ENCODE data around the gene PRKN. TPM values are rescaled to one million over a fixed set of nuclear protein-coding genes. Genes with fewer than 3 reads are reported as not detected.

Gene PRKN
- total and polyA plus RNA-seq, 2 donors (not counting 3 experiments of a cell fraction or from before 2014, with no cell fraction given): 0.06 TPM; not detected in 1

DNA sequence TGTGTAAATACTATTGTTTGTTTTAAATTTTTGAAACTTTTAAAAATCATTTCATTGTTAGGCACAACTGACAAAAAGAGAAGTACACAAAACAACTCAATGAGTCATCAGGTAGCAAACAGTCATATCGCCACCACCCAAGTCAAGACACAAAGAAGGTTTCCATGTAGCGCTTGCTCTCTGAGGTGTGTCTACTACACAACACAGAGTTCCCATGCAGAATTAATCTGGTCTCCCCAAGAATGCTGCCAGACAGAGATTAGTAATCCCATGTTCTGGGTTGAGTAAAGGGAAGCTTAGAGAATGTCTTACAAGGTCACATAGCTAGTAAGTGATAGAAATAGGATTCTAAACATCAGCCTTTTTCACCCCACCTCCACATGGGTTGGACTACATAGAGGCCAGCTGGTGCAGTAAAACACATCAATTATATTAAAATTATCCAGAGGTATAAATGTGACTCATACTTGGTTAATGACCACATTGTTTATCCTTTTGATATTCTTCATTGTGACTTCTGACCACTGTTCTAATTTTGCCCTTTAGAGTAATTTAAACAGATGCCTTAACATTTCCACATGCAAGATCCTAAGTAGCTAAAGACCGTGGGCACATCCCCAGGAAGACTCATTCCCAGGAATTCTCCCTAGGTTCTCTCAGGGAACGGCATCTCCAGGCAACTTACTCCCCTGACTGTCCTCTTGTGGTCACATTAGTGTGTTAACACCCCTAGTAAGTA, 413.5 kb downstream of the PRKN start:
- no peak overlapping the region for H3K4me3 ChIP-seq (replicated peaks in 1 of 3; ENCODE audit: insufficient read depth in 1 of 3, low read depth in 1 of 3, low read length in 3 of 3)
- H2AFZ ChIP-seq (ENCODE audit: low read depth, low read length): no peak overlapping the region
- no peaks in the 10 kb centered on the region for H4K20me1 ChIP-seq (replicated peaks; ENCODE audit: control insufficient read depth, extremely low read depth, insufficient read depth, low read length)
- FAIRE-seq (no peak), DNase-seq (ENCODE audit: low read depth, low spot score) (no peak)
- H3K4me1 ChIP-seq (ENCODE audit: control insufficient read depth, extremely low read depth, insufficient read depth, low read length): no peaks in the 10 kb centered on the region
- BruUV-seq (replicated peaks): no TSS peak
- CTCF ChIA-PET: no interaction called here
- dilution Hi-C loops (cut with MboI; ENCODE audit: extremely low pct_ligation_motif_present, low sequenced_read_pairs) (no loop called here), intact Hi-C loops (cut with micrococcal nuclease) (no loop called here)
- no peaks in the 10 kb centered on the region for H3K9me3 ChIP-seq (replicated peaks; ENCODE audit: control insufficient read depth, insufficient read depth, low read length)
- POLR2A ChIA-PET: no interaction called here
- no peaks in the 10 kb centered on the region for H3K9me1 ChIP-seq (replicated peaks; ENCODE audit: control insufficient read depth, extremely low read depth, insufficient read depth, low read length)
- no peak overlapping the region for H3K4me2 ChIP-seq (ENCODE audit: insufficient read depth, low read length)
- H3K27me3 ChIP-seq (ENCODE audit: control insufficient read depth in 2 of 2, insufficient read depth in 2 of 2, low read length in 2 of 2): no peaks in the 10 kb centered on the region
- H3K79me2 ChIP-seq (ENCODE audit: control insufficient read depth, insufficient read depth, low read length): no peaks in the 10 kb centered on the region
- H3K36me3 ChIP-seq (ENCODE audit: control insufficient read depth in 2 of 2, extremely low read depth in 1 of 2, insufficient read depth in 2 of 2, low read length in 2 of 2): no peaks in the 10 kb centered on the region
- no peak overlapping the region for H3K27ac ChIP-seq (ENCODE audit: insufficient read depth, low read depth, low read length)
- TF ChIP-seq GATA2 (IDR thresholded peaks at IDR 0.05; ENCODE audit: insufficient read depth, insufficient read length, low read depth, low read length) (no peak), FOS (IDR thresholded peaks at IDR 0.05; ENCODE audit: borderline replicate concordance, insufficient read depth, low read length) (no peak), MYC (IDR thresholded peaks at IDR 0.05; ENCODE audit: low read depth, low read length) (no peak), POLR2A (IDR thresholded peaks at IDR 0.05; ENCODE audit: low read depth, low read length) (no peak), POLR2AphosphoS5 (IDR thresholded peaks at IDR 0.05; ENCODE audit: insufficient read depth, low read depth, low read length) (no peak), EZH2 (IDR thresholded peaks at IDR 0.05; ENCODE audit: borderline replicate concordance, low read depth, low read length, severe bottlenecking) (no peak), JUN (IDR thresholded peaks at IDR 0.05; ENCODE audit: borderline replicate concordance, insufficient read depth, insufficient read length, low read depth) (no peak)
- TF ChIP-seq, protein P1, sequence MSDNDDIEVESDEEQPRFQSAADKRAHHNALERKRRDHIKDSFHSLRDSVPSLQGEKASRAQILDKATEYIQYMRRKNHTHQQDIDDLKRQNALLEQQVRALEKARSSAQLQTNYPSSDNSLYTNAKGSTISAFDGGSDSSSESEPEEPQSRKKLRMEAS (IDR thresholded peaks at IDR 0.05; ENCODE audit: insufficient read depth, insufficient read length): no peak
- TF ChIP-seq, protein P2, sequence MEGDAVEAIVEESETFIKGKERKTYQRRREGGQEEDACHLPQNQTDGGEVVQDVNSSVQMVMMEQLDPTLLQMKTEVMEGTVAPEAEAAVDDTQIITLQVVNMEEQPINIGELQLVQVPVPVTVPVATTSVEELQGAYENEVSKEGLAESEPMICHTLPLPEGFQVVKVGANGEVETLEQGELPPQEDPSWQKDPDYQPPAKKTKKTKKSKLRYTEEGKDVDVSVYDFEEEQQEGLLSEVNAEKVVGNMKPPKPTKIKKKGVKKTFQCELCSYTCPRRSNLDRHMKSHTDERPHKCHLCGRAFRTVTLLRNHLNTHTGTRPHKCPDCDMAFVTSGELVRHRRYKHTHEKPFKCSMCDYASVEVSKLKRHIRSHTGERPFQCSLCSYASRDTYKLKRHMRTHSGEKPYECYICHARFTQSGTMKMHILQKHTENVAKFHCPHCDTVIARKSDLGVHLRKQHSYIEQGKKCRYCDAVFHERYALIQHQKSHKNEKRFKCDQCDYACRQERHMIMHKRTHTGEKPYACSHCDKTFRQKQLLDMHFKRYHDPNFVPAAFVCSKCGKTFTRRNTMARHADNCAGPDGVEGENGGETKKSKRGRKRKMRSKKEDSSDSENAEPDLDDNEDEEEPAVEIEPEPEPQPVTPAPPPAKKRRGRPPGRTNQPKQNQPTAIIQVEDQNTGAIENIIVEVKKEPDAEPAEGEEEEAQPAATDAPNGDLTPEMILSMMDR (IDR thresholded peaks at IDR 0.05; ENCODE audit: extremely low read depth in 1 of 2, insufficient read depth in 1 of 2, low read depth in 1 of 2, low read length in 2 of 2): no peak
- H3K9ac ChIP-seq (replicated peaks; ENCODE audit: extremely low read depth, insufficient read depth, low read length): no peak overlapping the region

Measured in endothelial cell of umbilical vein (primary cell).